ENCODE results near the gene ICA1. TPM values are rescaled to one million over a fixed set of nuclear protein-coding genes. Genes with fewer than 3 reads are reported as not detected.

Gene ICA1
- 1.2 to 1.7 TPM (median 1.5 TPM) in 5 replicates for total RNA-seq (2022; extraction: Qiagen RNA extraction)

DNA sequence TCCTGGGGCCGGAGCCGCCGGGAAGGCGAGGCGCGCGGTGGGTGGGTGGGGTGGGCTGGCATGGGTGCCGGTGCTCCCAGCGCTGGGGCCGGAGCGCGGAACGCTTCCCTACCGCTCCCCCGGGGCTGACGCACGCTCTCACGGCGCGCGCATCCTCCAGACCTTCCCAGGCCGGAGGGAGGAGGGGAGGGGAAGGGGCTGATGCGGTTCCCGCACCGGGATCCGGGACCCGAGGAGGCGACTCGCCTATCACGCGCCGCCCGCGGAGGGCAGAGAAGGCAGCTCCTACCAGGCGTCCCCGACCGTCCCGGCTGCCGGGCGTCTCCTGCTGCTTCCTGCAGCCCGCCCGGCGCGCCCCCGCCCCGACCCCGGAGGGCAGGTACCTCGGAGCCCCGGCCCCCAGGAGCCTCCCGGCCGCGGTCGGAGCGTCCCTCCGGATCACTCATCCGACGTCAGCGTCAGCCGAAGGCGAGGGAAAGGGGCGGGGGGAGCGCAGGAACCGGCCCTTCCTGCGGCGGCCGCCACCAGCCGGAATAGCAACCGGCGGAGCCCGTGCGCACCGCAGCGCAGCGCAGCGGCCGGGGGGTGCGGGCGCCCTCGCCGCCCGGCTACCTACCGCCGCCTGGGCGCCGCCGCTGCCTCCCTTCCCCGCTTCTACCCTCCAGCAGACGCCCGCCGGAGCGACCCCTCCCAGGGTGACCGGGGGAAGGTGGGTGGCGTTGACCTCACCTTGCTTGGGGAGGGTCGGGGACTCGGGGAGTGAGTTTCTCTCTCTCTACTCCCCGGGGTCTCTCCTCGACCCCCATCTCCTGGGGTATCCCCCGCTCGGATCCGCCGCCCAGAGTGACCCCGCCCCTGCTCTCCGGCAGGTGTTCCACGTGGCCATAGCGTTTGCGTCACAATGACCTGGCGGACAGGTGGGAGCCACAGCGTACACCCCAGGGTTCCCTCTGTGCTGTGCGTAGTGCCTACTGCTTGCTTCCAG, at the start of gene ICA1:
Gene ICA1 (minus strand): TSS at position 457 of the 985 bp plus-strand sequence. CDS start 26,241 bp downstream, outside the sequence.

Other genes starting within 250 kb of the ICA1 start
- gene NXPH1, start 171.4 kb upstream of the ICA1 start, total RNA-seq (2022; extraction: Qiagen RNA extraction), result not detected in 5 replicates